Peyer's patch (tissue), 4 donors: ENCODE data around the gene SLC6A2.

Experiments used
- POLR2A ChIP-seq, 2 donors: fragments of 450-650 bp; IDR thresholded peaks; one replicate each; pipeline ENCODE4 v1.5.1; 2017; ENCODE audit warnings: antibody characterized with exemption in 2 of 2, mild to moderate bottlenecking in 2 of 2, moderate library complexity in 2 of 2
- TF ChIP-seq, protein P1 (sequence below), 6 experiments: fragments of 450-650 bp in 4 of 6; fragments of 200-600 bp in 2 of 6; sonication (generic) in 1 of 6; IDR thresholded peaks; one replicate each; pipeline ENCODE4 v1.5.1; 2017 to 2019; ENCODE audit warnings: antibody characterized with exemption in 6 of 6, mild to moderate bottlenecking in 3 of 6, moderate library complexity in 1 of 6

DNA sequence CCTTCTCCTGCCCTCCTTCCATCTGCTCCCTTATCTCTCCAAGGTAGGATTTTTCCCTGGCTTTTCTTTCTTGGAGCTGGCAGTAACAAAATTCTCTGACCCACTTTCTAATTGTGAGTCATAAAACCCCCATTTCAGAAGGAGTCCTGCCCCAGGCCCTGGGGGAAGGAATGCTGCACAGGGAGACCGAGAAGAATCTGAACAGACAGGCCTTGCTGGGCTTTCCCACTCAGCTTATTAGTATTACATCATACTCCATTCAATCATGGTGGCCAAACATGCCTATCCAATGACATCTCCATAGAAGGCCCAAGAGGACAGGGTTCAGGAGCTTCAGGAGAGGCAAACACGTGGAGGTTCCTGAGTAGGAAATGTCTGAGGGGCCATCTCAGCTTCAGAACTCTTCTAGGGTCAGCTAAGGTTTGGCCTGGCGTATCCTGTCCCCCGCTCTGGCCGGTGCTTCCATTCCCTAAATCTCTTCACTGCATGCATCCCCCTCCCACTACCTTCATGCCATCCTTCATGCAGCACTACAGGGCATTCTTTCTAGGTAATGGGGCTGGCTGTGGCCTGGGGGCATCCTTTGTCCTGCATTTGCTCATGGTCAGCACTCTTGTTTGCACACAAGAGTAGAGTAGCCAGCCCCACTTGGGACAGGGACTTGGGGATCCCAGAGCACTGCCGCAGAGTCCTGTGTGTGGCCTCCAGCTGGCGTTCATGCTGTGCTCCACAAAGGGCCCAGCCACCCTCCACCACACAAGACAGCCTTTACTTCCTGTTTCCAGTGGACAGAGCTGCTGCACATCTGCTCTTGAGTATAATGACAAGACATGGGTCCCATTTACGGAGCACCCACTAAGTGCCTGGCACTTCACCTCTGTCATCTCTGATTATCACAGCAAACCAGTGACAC is 8.2 kb downstream of the SLC6A2 start:
- TF ChIP-seq, protein P1, sequence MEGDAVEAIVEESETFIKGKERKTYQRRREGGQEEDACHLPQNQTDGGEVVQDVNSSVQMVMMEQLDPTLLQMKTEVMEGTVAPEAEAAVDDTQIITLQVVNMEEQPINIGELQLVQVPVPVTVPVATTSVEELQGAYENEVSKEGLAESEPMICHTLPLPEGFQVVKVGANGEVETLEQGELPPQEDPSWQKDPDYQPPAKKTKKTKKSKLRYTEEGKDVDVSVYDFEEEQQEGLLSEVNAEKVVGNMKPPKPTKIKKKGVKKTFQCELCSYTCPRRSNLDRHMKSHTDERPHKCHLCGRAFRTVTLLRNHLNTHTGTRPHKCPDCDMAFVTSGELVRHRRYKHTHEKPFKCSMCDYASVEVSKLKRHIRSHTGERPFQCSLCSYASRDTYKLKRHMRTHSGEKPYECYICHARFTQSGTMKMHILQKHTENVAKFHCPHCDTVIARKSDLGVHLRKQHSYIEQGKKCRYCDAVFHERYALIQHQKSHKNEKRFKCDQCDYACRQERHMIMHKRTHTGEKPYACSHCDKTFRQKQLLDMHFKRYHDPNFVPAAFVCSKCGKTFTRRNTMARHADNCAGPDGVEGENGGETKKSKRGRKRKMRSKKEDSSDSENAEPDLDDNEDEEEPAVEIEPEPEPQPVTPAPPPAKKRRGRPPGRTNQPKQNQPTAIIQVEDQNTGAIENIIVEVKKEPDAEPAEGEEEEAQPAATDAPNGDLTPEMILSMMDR (IDR thresholded peaks at IDR 0.05), result no peak
- no peak for TF ChIP-seq POLR2A (IDR thresholded peaks at IDR 0.05)
